A549 (cell line): ENCODE measurements around the gene HYAL4. TPM values are rescaled to one million over a fixed set of nuclear protein-coding genes. Genes with fewer than 3 reads are reported as not detected.
"Not testable (repeated sequence)": the region's sequence is repeated elsewhere in the genome, so short reads cannot be mapped to it uniquely, and the experiment has no call there.

Source experiments
- ATAC-seq, 2 experiments: fragments of 200-7000 bp in 1 of 2; fragments of >200 bp in 1 of 2; cut with Nextera tagmentation in 1 of 2; cut with Tn5 transposase in 1 of 2; 3 replicates each; pipeline versions ENCODE4 v1.8.0 to v1.9.1; 2018 to 2020; ENCODE audit warnings: mild to moderate bottlenecking in 1 of 2, moderate library complexity in 1 of 2
- CTCF ChIA-PET: fragments of 300-600 bp; sonication (Branson Sonifier 250); formaldehyde crosslinking; extraction: SDS; loops from one replicate; lab custom pipeline; 2021; ENCODE audit warnings: antibody characterized with exemption, inconsistent platforms; lab: Yijun Ruan, JAX
- POLR2A ChIA-PET: fragments of 350-600 bp; formaldehyde crosslinking; extraction: SDS; loops from one replicate; lab custom pipeline; 2021; ENCODE audit warnings: antibody characterized with exemption, inconsistent platforms; lab: Yijun Ruan, JAX
- DNase-seq, 2 experiments: peaks; one replicate each; pipeline versions ENCODE4 v3.0.0 to v3.0.0-alpha.2; 2011 to 2016; ENCODE audit warnings: low read depth in 1 of 2, low spot score in 1 of 2
- FAIRE-seq: peaks from 2 replicates; lab custom pipeline; 2011; peaks lifted over from hg19 to GRCh38; lab: Jason Lieb, UNC
- H3K27ac ChIP-seq, 2 experiments: fragments of >200 bp; sonication (Bioruptor Twin); formaldehyde crosslinking; 3 replicates each; pipeline ENCODE4 v1.5.1; 2016 to 2017
- H3K4me1 ChIP-seq: fragments of >200 bp; sonication (Bioruptor Twin); formaldehyde crosslinking; 3 replicates; pipeline ENCODE4 v1.6.1; 2016
- H3K4me2 ChIP-seq: fragments of >200 bp; sonication (Bioruptor Twin); formaldehyde crosslinking; 3 replicates; pipeline ENCODE4 v1.6.1; 2016
- H3K4me3 ChIP-seq: fragments of >200 bp; sonication (Bioruptor Twin); formaldehyde crosslinking; 3 replicates; pipeline ENCODE4 v1.5.1; 2016
- H3K9me3 ChIP-seq: fragments of >200 bp; sonication (Bioruptor Twin); formaldehyde crosslinking; 3 replicates; pipeline ENCODE4 v1.6.1; 2016
- BHLHE40 ChIP-seq: IDR thresholded peaks from 2 replicates; pipeline ENCODE4 v1.6.1; 2012; ENCODE audit warnings: low read depth, low read length, inconsistent platforms
- CEBPB ChIP-seq, 2 experiments: fragments of >200 bp in 1 of 2; sonication (Bioruptor Twin) in 1 of 2; formaldehyde crosslinking in 1 of 2; IDR thresholded peaks; 2 replicates each; pipeline ENCODE4 v1.6.1; 2012 to 2016
- CHD2 ChIP-seq: fragments of 150-350 bp; IDR thresholded peaks from 2 replicates; pipeline ENCODE4 v1.6.1; 2014; ENCODE audit warnings: low read length; ENCODE audit not compliant: partially characterized antibody
- CHD4 ChIP-seq: fragments of 200-600 bp; sonication (generic); IDR thresholded peaks from 2 replicates; pipeline ENCODE4 v1.6.1; 2016; ENCODE audit warnings: antibody characterized with exemption, mild to moderate bottlenecking, borderline replicate concordance
- EHF ChIP-seq: fragments of 250-450 bp; sonication (Bioruptor Pico); IDR thresholded peaks from 2 replicates; pipeline ENCODE4 v1.5.0; 2020; ENCODE audit warnings: mild to moderate bottlenecking
- EHMT2 ChIP-seq: fragments of 200-600 bp; sonication (generic); IDR thresholded peaks from 2 replicates; pipeline ENCODE4 v1.6.1; 2016; ENCODE audit warnings: antibody characterized with exemption, low read depth, mild to moderate bottlenecking, moderate library complexity
- EP300 ChIP-seq, 2 experiments: fragments of >200 bp; sonication (Bioruptor Twin); formaldehyde crosslinking; IDR thresholded peaks; 2 replicates in 1 of 2; 3 replicates in 1 of 2; pipeline ENCODE4 v1.6.1; 2016 to 2017
- ESRRA ChIP-seq: fragments of 150-350 bp; IDR thresholded peaks from 2 replicates; pipeline ENCODE4 v1.6.1; 2014; ENCODE audit warnings: mild to moderate bottlenecking, low read length, borderline replicate concordance
- FOSB ChIP-seq: fragments of 250-450 bp; sonication (Bioruptor Pico); IDR thresholded peaks from 2 replicates; pipeline ENCODE4 v1.5.0; 2020; ENCODE audit warnings: mild to moderate bottlenecking, moderate library complexity
- FOSL2 ChIP-seq, 2 experiments: fragments of 450-650 bp in 1 of 2; fragments of >200 bp in 1 of 2; sonication (Bioruptor Twin) in 1 of 2; formaldehyde crosslinking; IDR thresholded peaks; 2 replicates each; pipeline versions ENCODE4 v1.5.0 to v1.6.1; 2016 to 2020; ENCODE audit warnings: mild to moderate bottlenecking in 1 of 2, moderate library complexity in 1 of 2
- GATA3 ChIP-seq: IDR thresholded peaks from 2 replicates; pipeline ENCODE4 v1.6.1; 2012; ENCODE audit warnings: borderline replicate concordance
- HOXA7 ChIP-seq: fragments of 250-450 bp; sonication (Bioruptor Pico); IDR thresholded peaks from 2 replicates; pipeline ENCODE4 v1.5.0; 2020; ENCODE audit warnings: mild to moderate bottlenecking, moderate library complexity
- HOXB13 ChIP-seq: fragments of 250-450 bp; sonication (Bioruptor Pico); IDR thresholded peaks from 2 replicates; pipeline ENCODE4 v1.5.0; 2020; ENCODE audit warnings: low read depth, mild to moderate bottlenecking, moderate library complexity
- JUN ChIP-seq, 2 experiments: fragments of >200 bp; sonication (Bioruptor Twin); formaldehyde crosslinking; IDR thresholded peaks; 2 replicates in 1 of 2; 3 replicates in 1 of 2; pipeline ENCODE4 v1.6.1; 2016 to 2017
- MAFK ChIP-seq: fragments of 450-650 bp; IDR thresholded peaks from 2 replicates; pipeline ENCODE4 v1.6.1; 2014; ENCODE audit not compliant: partially characterized antibody
- PHF8 ChIP-seq: fragments of 200-600 bp; sonication (generic); IDR thresholded peaks from 2 replicates; pipeline ENCODE4 v1.6.1; 2016; ENCODE audit warnings: low read depth, mild to moderate bottlenecking, antibody characterized with exemption, moderate library complexity, borderline replicate concordance
- RAD21 ChIP-seq, 2 experiments: fragments of >200 bp in 1 of 2; sonication (Bioruptor Twin) in 1 of 2; formaldehyde crosslinking in 1 of 2; IDR thresholded peaks in 1 of 2; conservative IDR thresholded peaks in 1 of 2; 2 replicates in 1 of 2; 3 replicates in 1 of 2; pipeline ENCODE4 v1.6.1; 2012 to 2018; ENCODE audit warnings: inconsistent platforms in 1 of 2
- ZC3H11A ChIP-seq: fragments of 450-650 bp; IDR thresholded peaks from 2 replicates; pipeline ENCODE4 v1.6.1; 2014; ENCODE audit warnings: antibody characterized with exemption, mild to moderate bottlenecking
- ZFP36 ChIP-seq: fragments of 450-650 bp; IDR thresholded peaks from 2 replicates; pipeline ENCODE4 v1.6.1; 2014; ENCODE audit warnings: borderline replicate concordance; ENCODE audit not compliant: partially characterized antibody
- WGBS: methylation state at CpG from one replicate; pipeline ENCODE4 v1.1.6; 2017; ENCODE audit errors: missing lambda C conversion rate; 5-methylcytosine and 5-hydroxymethylcytosine counted together
- polyA plus RNA-seq, 4 experiments: library from polyadenylated mRNA; depleted of rRNA in 3 of 4; stranded (reverse); fragments of >200 nt; fragmentation: RNase III in 1 of 4; extraction: RNeasy Plus Mini Kit Qiagen cat#74134 plus additional on column Dnase treatment in 1 of 4; gene quantifications; 2 replicates in 3 of 4; 3 replicates in 1 of 4; pipeline ENCODE4 v1.2.3, GENCODE V29; 2011 to 2017
- TF ChIP-seq, protein P1 (sequence below): fragments of 250-450 bp; sonication (Bioruptor Pico); IDR thresholded peaks from 2 replicates; pipeline ENCODE4 v1.5.0; 2021; ENCODE audit warnings: mild to moderate bottlenecking, moderate library complexity, borderline replicate concordance
- TF ChIP-seq, protein P2 (sequence below): fragments of >200 bp; sonication (Bioruptor Twin); formaldehyde crosslinking; IDR thresholded peaks from 3 replicates; pipeline ENCODE4 v1.5.1; 2016
- TF ChIP-seq, protein P3 (sequence below): fragments of 200-600 bp; sonication (generic); IDR thresholded peaks from 2 replicates; pipeline ENCODE4 v1.6.1; 2016; ENCODE audit warnings: antibody characterized with exemption, mild to moderate bottlenecking, moderate library complexity
- TF ChIP-seq, protein P4 (sequence below): IDR thresholded peaks from 2 replicates; pipeline ENCODE4 v1.6.1; 2012

Gene HYAL4
- polyA plus RNA-seq, 2 of the 4 experiments (the other 2 are of a cell fraction) = 0.30 TPM; not detected in 1

DNA sequence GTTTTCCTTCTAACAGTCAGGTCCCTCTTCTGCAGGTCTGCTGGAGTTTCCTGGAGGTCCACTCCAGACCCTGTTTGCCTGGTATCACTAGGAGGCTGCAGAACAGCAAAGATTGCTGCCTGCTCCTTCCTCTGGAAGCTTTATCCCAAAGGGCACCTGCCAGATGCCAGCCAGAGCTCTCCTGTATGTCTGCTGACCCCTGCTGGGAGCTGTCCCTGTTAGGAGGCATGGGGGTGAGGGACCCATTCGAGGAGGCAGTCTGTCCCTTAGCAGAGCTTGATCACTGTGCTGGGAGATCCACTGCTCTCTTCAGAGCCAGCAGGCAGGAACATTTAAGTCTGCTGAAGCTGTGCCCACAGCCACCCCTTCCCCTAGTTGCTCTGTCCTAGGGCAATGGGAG, 11.5 kb downstream of the HYAL4 start:
- not testable (repeated sequence) for DNase-seq, ATAC-seq, FAIRE-seq, H3K4me2 ChIP-seq, H3K4me1 ChIP-seq, H3K9me3 ChIP-seq
- 0% methylated on average over 1 of the region's 1 CpG for WGBS
- CTCF ChIA-PET = interaction anchor here (0.7 to 2.5 kb wide), 7 partner anchors 9 to 977 kb away, joined by 3 to 15 read pairs (median 4); no protein-coding TSS in a partner anchor
- POLR2A ChIA-PET = interaction anchor here (0.8 kb wide), 1 partner anchor 85 kb away, joined by 3 read pairs; no protein-coding TSS in a partner anchor
- 0 out of 5 replicates have a peak, but pooled peaks of 1 of the 2 experiments have one; percentile 13 for TF ChIP-seq RAD21 (conservative IDR thresholded peaks at IDR 0.05 in 1 of 2, IDR thresholded peaks at IDR 0.05 in 1 of 2)
- TF ChIP-seq, all 56 proteins: peak for 1; not testable (repeated sequence) for 55
- H3K4me3 ChIP-seq, H3K27ac ChIP-seq: not testable (repeated sequence)

DNA sequence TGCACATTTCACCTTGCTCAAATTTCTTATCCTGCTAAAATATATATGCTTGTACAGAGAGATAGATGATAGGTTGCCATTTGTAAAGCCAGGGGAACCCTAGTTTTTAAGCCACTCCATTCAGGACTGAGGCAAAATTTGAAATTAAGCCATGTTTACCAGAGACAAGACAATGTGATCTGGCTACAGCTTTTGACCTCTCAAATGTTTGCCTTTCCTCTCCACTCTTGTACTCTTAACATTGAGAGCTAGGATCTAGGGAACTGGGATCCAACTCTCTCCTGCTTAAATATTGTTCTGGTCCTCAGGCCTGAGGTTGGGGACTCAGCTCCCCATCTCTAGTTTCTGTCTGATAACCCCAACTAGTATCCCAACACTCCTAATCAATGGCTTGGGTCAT, 15.9 kb downstream of the HYAL4 start:
- POLR2A ChIA-PET = no interaction called here
- Histone ChIP-seq H3K4me2 (no peak overlapping the region), H3K4me1 (no peaks in the 10 kb centered on the region), H3K27ac (no peak overlapping the region), H3K4me3 (no peak overlapping the region), H3K9me3 (no peaks in the 10 kb centered on the region)
- TF ChIP-seq FOSL2 (IDR thresholded peaks at IDR 0.05) = no peak
- TF ChIP-seq FOSL2 (CRISPR knock-in tag; IDR thresholded peaks at IDR 0.05) = no peak
- TF ChIP-seq CHD2 = no peak
- no peak for TF ChIP-seq GATA3
- TF ChIP-seq, protein P1, sequence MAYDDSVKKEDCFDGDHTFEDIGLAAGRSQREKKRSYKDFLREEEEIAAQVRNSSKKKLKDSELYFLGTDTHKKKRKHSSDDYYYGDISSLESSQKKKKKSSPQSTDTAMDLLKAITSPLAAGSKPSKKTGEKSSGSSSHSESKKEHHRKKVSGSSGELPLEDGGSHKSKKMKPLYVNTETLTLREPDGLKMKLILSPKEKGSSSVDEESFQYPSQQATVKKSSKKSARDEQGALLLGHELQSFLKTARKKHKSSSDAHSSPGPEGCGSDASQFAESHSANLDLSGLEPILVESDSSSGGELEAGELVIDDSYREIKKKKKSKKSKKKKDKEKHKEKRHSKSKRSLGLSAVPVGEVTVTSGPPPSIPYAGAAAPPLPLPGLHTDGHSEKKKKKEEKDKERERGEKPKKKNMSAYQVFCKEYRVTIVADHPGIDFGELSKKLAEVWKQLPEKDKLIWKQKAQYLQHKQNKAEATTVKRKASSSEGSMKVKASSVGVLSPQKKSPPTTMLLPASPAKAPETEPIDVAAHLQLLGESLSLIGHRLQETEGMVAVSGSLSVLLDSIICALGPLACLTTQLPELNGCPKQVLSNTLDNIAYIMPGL (CRISPR knock-in tag) = no peak
- no peak for TF ChIP-seq ZC3H11A
- no peak for TF ChIP-seq ESRRA
- TF ChIP-seq, protein P2, sequence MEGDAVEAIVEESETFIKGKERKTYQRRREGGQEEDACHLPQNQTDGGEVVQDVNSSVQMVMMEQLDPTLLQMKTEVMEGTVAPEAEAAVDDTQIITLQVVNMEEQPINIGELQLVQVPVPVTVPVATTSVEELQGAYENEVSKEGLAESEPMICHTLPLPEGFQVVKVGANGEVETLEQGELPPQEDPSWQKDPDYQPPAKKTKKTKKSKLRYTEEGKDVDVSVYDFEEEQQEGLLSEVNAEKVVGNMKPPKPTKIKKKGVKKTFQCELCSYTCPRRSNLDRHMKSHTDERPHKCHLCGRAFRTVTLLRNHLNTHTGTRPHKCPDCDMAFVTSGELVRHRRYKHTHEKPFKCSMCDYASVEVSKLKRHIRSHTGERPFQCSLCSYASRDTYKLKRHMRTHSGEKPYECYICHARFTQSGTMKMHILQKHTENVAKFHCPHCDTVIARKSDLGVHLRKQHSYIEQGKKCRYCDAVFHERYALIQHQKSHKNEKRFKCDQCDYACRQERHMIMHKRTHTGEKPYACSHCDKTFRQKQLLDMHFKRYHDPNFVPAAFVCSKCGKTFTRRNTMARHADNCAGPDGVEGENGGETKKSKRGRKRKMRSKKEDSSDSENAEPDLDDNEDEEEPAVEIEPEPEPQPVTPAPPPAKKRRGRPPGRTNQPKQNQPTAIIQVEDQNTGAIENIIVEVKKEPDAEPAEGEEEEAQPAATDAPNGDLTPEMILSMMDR = no peak
- TF ChIP-seq CHD4 = no peak
- no peak for TF ChIP-seq EHMT2
- TF ChIP-seq RAD21 (conservative IDR thresholded peaks at IDR 0.05 in 1 of 2, IDR thresholded peaks at IDR 0.05 in 1 of 2) = no peak
- TF ChIP-seq ZFP36 = no peak
- no peak for FAIRE-seq
- DNase-seq = no peak
- CTCF ChIA-PET = interaction anchor here (0.6 to 1.4 kb wide), 2 partner anchors 11 to 62 kb away, joined by 3 to 5 read pairs; no protein-coding TSS in a partner anchor
- ATAC-seq = no peak

DNA sequence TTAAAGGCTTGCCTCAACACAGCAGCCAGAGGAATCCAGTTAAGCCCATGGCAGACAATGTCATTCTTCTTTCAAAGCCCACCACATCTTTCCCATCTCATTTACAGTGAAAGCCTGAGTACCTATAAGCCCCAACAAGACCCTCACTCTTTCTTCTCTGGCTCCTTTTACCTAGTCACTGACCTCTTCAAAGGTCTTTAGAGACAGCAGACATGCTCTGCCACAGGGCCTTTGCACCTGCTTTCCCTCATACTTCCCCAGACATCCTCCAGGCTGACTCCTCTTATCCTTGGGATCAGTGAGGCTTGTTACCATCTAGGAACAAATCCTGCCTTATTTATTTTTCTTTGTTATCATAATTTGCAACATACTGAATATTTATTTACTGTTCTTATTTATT, 17.8 kb downstream of the HYAL4 start:
- ChIA-PET POLR2A (no interaction called here), CTCF (interaction anchor here (1.0 kb wide), 1 partner anchor 64 kb away, joined by 3 read pairs; no protein-coding TSS in a partner anchor)
- DNase-seq (no peak), ATAC-seq (no peak), FAIRE-seq (no peak)
- no peaks in the 10 kb centered on the region for H3K9me3 ChIP-seq
- no peaks in the 10 kb centered on the region for H3K4me1 ChIP-seq
- H3K4me2 ChIP-seq = no peak overlapping the region
- no peak overlapping the region for H3K4me3 ChIP-seq
- no peak overlapping the region for H3K27ac ChIP-seq
- no peak for TF ChIP-seq PHF8
- TF ChIP-seq HOXB13 (CRISPR knock-in tag) = no peak
- no peak for TF ChIP-seq FOSB (CRISPR knock-in tag)
- TF ChIP-seq, protein P1 (CRISPR knock-in tag) = no peak
- TF ChIP-seq, protein P3, sequence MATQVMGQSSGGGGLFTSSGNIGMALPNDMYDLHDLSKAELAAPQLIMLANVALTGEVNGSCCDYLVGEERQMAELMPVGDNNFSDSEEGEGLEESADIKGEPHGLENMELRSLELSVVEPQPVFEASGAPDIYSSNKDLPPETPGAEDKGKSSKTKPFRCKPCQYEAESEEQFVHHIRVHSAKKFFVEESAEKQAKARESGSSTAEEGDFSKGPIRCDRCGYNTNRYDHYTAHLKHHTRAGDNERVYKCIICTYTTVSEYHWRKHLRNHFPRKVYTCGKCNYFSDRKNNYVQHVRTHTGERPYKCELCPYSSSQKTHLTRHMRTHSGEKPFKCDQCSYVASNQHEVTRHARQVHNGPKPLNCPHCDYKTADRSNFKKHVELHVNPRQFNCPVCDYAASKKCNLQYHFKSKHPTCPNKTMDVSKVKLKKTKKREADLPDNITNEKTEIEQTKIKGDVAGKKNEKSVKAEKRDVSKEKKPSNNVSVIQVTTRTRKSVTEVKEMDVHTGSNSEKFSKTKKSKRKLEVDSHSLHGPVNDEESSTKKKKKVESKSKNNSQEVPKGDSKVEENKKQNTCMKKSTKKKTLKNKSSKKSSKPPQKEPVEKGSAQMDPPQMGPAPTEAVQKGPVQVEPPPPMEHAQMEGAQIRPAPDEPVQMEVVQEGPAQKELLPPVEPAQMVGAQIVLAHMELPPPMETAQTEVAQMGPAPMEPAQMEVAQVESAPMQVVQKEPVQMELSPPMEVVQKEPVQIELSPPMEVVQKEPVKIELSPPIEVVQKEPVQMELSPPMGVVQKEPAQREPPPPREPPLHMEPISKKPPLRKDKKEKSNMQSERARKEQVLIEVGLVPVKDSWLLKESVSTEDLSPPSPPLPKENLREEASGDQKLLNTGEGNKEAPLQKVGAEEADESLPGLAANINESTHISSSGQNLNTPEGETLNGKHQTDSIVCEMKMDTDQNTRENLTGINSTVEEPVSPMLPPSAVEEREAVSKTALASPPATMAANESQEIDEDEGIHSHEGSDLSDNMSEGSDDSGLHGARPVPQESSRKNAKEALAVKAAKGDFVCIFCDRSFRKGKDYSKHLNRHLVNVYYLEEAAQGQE = no peak
- TF ChIP-seq FOSL2 (IDR thresholded peaks at IDR 0.05) = no peak
- no peak for TF ChIP-seq FOSL2 (CRISPR knock-in tag; IDR thresholded peaks at IDR 0.05)
- TF ChIP-seq, protein P4, sequence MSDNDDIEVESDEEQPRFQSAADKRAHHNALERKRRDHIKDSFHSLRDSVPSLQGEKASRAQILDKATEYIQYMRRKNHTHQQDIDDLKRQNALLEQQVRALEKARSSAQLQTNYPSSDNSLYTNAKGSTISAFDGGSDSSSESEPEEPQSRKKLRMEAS = no peak
- no peak for TF ChIP-seq ZFP36
- TF ChIP-seq EP300 (IDR thresholded peaks at IDR 0.05) = no peak
- TF ChIP-seq BHLHE40 = no peak
- TF ChIP-seq MAFK = no peak
- TF ChIP-seq HOXA7 (CRISPR knock-in tag) = no peak
- TF ChIP-seq JUN (IDR thresholded peaks at IDR 0.05) = no peak
- TF ChIP-seq CEBPB (IDR thresholded peaks at IDR 0.05) = no peak
- TF ChIP-seq EHF (CRISPR knock-in tag) = no peak
- TF ChIP-seq ESRRA = no peak
